Erythroblast (primary cell): ENCODE results near the gene IFT81.

Source experiments
- GATA1 ChIP-seq: IDR thresholded peaks from 2 replicates; pipeline ENCODE4 v1.6.1; 2011; ENCODE audit warnings: low read depth, mild to moderate bottlenecking, control low read depth, low read length, moderate library complexity
- POLR2A ChIP-seq: IDR thresholded peaks from 2 replicates; pipeline ENCODE4 v1.6.1; 2011; ENCODE audit warnings: mild to moderate bottlenecking, low read length

DNA sequence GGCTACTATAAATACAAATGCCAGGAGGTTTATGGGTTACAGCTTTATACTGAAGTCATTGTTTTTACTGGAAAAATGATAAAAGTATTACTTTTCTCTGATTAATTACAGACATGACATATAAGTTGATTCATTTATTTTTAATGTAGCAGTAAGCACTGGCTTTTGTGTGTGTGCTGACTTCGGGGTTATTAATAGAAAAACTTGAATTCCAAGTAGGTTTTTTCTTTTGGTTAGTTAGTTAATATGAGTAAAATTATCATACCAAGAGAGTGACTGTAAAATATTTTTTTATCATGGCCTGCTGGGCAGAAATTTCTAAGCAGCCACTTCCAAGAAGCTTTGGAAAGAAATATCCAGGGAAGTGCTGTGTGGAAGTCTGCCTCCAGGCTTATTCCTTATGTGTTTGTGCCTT is 56.4 kb downstream of the IFT81 start:
- no peak for TF ChIP-seq POLR2A
- no peak for TF ChIP-seq GATA1
